ENCODE measurements around the gene NGLY1. TPM values are rescaled to one million over a fixed set of nuclear protein-coding genes. Genes with fewer than 3 reads are reported as not detected.

The NGLY1 gene
- total RNA-seq, 2 experiments from 2014 or later: 88.1 to 142 TPM

GRCh38 chr3:25820816-25821486 is 37.7 kb upstream of the NGLY1 start:
- ChIA-PET POLR2A (interaction anchor here (0.8 to 2.0 kb wide), 5 partner anchors 8 to 37 kb away, joined by 3 to 8 read pairs (median 3); partner anchors contain the start of gene NGLY1), CTCF (ENCODE audit: unreplicated experiment) (interaction anchor here (1.0 kb wide), 1 partner anchor 11 kb away, joined by 3 read pairs; no protein-coding TSS in a partner anchor)
- Histone ChIP-seq H3K9me2 (ENCODE audit: insufficient read depth, low read length) (no peaks in the 10 kb centered on the region), H3K36me3 (ENCODE audit: insufficient read depth, low read length) (no peaks in the 10 kb centered on the region), H2AFZ (ENCODE audit: low read length) (peak overlapping the region; percentile 16; the same call in 1 of the 2 replicates), H3K79me2 (ENCODE audit: insufficient read depth, low read depth, low read length) (no peaks in the 10 kb centered on the region), H3K27ac (ENCODE audit: low read depth, low read length, poor library complexity, severe bottlenecking) (no peak overlapping the region), H3K4me2 (ENCODE audit: low read length) (no peak overlapping the region), H4K20me1 (ENCODE audit: insufficient read depth, low read length) (no peaks in the 10 kb centered on the region), H3K4me1 (ENCODE audit: insufficient read depth, low read length, poor library complexity, severe bottlenecking) (peaks cover 21% of the 10 kb centered on the region), H3K4me3 (ENCODE audit: low read depth, low read length, poor library complexity, severe bottlenecking) (no peak overlapping the region), H3K9me3 (ENCODE audit: low read length) (0 out of 2 replicates have a peak, but pooled peaks cover 11% of the 10 kb centered on the region)
- TF ChIP-seq EZH2phosphoT487 (IDR thresholded peaks at IDR 0.05; ENCODE audit: borderline replicate concordance, low read depth, low read length) (no peak), CTCF (conservative IDR thresholded peaks at IDR 0.05; ENCODE audit: low read length) (no peak)
- DNase-seq (ENCODE audit: low spot score): no peak
- intact Hi-C loops (cut with micrococcal nuclease; ENCODE audit: unreplicated experiment): no loop called here
- BruUV-seq (replicated peaks): no TSS peak

GRCh38 chr3:25820366-25820765 is 37.1 kb upstream of the NGLY1 start:
- DNase-seq (ENCODE audit: low spot score): no peak
- BruUV-seq (replicated peaks): no TSS peak
- ChIA-PET CTCF (ENCODE audit: unreplicated experiment) (interaction anchor here (1.0 kb wide), 1 partner anchor 12 kb away, joined by 3 read pairs; no protein-coding TSS in a partner anchor), POLR2A (interaction anchor here (1.1 to 2.0 kb wide), 5 partner anchors 10 to 37 kb away, joined by 3 to 8 read pairs (median 4); partner anchors contain the start of gene NGLY1)
- no peaks in the 10 kb centered on the region for H4K20me1 ChIP-seq (ENCODE audit: insufficient read depth, low read length)
- 0 out of 2 replicates have a peak, but pooled peaks cover 7% of the 10 kb centered on the region for H3K9me3 ChIP-seq (ENCODE audit: low read length)
- H3K4me2 ChIP-seq (ENCODE audit: low read length): no peak overlapping the region
- H3K27ac ChIP-seq (ENCODE audit: low read depth, low read length, poor library complexity, severe bottlenecking): no peak overlapping the region
- peak overlapping the region; percentile 16; the same call in 1 of the 2 replicates for H2AFZ ChIP-seq (ENCODE audit: low read length)
- no peaks in the 10 kb centered on the region for H3K36me3 ChIP-seq (ENCODE audit: insufficient read depth, low read length)
- H3K4me1 ChIP-seq (ENCODE audit: insufficient read depth, low read length, poor library complexity, severe bottlenecking): peaks cover 21% of the 10 kb centered on the region
- H3K4me3 ChIP-seq (ENCODE audit: low read depth, low read length, poor library complexity, severe bottlenecking): no peak overlapping the region
- no peaks in the 10 kb centered on the region for H3K79me2 ChIP-seq (ENCODE audit: insufficient read depth, low read depth, low read length)
- H3K9me2 ChIP-seq (ENCODE audit: insufficient read depth, low read length): no peaks in the 10 kb centered on the region
- TF ChIP-seq EZH2phosphoT487 (IDR thresholded peaks at IDR 0.05; ENCODE audit: borderline replicate concordance, low read depth, low read length): no peak
- no peak for TF ChIP-seq CTCF (conservative IDR thresholded peaks at IDR 0.05; ENCODE audit: low read length)
- intact Hi-C loops (cut with micrococcal nuclease; ENCODE audit: unreplicated experiment): no loop called here

DNA sequence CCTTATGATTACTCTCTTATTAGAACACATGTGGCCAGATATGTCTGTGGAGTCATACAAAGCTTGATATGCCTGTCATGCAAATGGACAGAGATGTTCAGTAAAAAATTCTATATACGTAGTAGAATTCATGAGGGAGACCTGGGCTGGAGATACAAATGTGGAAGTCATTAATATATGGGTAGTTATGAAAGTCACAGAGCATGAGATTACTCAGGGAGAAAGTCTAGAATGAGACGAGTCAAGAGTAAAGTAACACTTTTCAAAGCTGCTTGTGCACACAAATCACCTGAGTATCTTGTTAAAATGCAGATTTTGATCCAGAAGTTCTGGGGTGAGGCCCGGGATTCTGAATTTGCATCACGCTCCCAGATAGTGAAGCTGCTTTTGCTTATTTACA is 35.1 kb upstream of the NGLY1 start:
- no peaks in the 10 kb centered on the region for H3K36me3 ChIP-seq (ENCODE audit: insufficient read depth, low read length)
- CTCF ChIA-PET (ENCODE audit: unreplicated experiment): no interaction called here
- intact Hi-C loops (cut with micrococcal nuclease; ENCODE audit: unreplicated experiment): no loop called here
- TF ChIP-seq EZH2phosphoT487 (IDR thresholded peaks at IDR 0.05; ENCODE audit: borderline replicate concordance, low read depth, low read length) (no peak), CTCF (conservative IDR thresholded peaks at IDR 0.05; ENCODE audit: low read length) (no peak)
- no peaks in the 10 kb centered on the region for H3K9me2 ChIP-seq (ENCODE audit: insufficient read depth, low read length)
- POLR2A ChIA-PET: interaction anchor here (2.0 kb wide), 1 partner anchor 35 kb away, joined by 5 read pairs; the partner anchor contains the start of gene NGLY1
- peak overlapping the region; percentile 96; the same call in 1 of the 2 replicates for H2AFZ ChIP-seq (ENCODE audit: low read length)
- no peak overlapping the region for H3K27ac ChIP-seq (ENCODE audit: low read depth, low read length, poor library complexity, severe bottlenecking)
- BruUV-seq (replicated peaks): no TSS peak
- no peak overlapping the region for H3K4me3 ChIP-seq (ENCODE audit: low read depth, low read length, poor library complexity, severe bottlenecking)
- H3K4me2 ChIP-seq (ENCODE audit: low read length): 0 out of 2 replicates have a peak overlapping the region, but pooled peaks have one; percentile 28
- DNase-seq (ENCODE audit: low spot score): no peak
- H3K79me2 ChIP-seq (ENCODE audit: insufficient read depth, low read depth, low read length): no peaks in the 10 kb centered on the region
- H3K9me3 ChIP-seq (ENCODE audit: low read length): no peaks in the 10 kb centered on the region
- H3K4me1 ChIP-seq (ENCODE audit: insufficient read depth, low read length, poor library complexity, severe bottlenecking): peaks cover 21% of the 10 kb centered on the region
- H4K20me1 ChIP-seq (ENCODE audit: insufficient read depth, low read length): no peaks in the 10 kb centered on the region
